ENCODE data around the gene CNNM2. TPM values are rescaled to one million over a fixed set of nuclear protein-coding genes. Genes with fewer than 3 reads are reported as not detected.

Gene CNNM2
- total RNA-seq, 1 donor from 2014 or later, result 2.2 TPM

DNA sequence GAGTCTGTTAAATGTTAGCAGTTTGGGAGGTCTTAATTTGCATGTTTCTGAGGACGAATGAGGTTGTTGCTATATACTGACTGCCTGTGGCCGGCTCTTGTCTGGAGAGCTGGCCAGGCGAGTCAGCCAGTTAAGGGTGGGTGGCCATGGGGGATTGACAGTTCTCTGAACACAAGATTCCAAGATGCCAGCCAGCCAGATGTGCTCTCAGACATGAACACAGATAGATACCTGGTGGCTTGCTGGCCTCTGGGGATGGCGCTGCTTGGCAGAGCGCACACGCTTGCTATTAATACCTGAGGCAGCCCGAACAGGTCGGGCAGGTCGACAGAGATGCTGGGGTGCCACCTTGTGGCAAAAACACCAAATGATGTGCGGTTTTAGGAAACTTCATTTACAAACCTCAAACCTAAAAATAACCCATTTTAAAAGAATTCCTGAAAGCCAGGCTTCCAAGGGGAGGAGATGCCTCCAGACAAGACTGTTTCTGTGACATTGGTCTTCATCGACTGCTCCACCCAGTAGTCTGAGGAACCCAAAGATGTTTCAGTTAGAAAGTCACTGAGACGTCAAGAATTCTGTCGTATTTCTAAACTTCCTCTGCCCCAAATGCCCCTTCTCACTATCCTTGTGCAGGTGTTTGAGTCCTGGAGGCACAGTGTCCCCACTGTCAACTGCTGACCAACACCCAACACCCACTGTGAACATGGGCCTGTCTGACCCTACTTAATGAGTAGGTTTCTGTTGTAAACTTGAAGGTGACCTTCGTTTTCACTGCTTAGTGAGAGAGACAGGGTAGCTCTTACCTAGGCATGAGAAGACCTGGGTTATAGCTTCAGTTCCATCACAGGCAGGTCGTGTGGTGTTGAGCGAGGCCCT lies 151.6 kb downstream of the CNNM2 start:
- DNase-seq (ENCODE audit: low read depth, low spot score), result no peak

DNA sequence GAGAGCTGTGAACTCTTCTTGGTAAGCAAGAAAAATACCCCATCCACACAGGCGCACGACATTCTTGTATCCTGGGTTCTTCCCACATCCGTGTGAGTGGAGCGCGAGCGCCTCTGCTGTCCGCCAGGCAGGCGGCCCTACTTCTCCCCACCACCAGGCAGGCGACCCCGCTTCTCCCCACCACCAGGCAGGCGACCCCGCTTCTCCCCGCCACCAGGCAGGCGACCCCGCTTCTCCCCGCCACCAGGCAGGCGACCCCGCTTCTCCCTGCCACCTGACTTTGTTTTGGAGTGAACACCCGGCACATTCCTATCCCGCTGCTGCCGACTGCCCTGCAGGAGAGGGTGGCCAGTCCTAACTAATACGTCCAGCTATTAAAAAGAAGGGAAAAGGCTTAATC lies 154.2 kb downstream of the CNNM2 start:
- DNase-seq (ENCODE audit: low read depth, low spot score), result no peak

DNA sequence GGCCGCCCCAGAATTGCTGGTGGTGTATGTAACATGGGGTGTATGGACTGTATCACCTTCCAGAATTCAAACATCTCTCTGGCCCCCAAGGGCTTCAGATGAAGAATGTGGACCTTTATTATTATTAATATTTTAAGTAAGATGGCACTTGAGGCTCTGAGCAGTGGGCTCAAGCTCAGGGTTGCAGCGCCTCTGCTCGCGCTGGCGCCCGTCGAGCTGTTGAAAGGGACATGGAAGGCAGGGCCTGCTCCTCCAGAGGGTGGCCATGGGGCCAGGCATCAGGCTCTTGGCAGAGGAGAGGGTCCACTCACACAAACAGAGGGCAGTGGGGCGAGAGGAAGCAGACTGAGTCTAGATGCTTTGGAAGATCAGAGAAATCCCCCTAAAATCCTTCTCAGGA lies 154.8 kb downstream of the CNNM2 start:
- no peak for DNase-seq (ENCODE audit: low read depth, low spot score)

DNA sequence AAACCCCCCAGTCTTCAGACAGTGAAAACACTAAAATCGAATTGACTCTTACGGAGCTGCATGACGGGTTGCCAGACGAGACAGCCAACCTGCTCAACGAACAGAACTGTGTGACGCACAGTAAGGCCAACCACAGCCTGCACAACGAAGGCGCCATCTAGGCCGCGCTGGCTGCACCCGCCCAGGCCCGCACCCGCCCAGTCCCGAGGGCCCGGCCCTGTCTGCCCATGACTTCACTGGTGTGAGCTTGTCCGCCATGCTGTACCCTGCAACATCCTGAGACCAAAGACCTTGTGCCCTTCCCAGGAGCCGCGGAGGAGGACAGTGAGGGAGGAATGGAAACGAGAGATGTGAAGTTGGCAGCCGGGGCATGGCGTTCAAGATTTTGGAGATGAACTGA lies 158.9 kb downstream of the CNNM2 start:
- no peak for DNase-seq (ENCODE audit: low read depth, low spot score)

DNA sequence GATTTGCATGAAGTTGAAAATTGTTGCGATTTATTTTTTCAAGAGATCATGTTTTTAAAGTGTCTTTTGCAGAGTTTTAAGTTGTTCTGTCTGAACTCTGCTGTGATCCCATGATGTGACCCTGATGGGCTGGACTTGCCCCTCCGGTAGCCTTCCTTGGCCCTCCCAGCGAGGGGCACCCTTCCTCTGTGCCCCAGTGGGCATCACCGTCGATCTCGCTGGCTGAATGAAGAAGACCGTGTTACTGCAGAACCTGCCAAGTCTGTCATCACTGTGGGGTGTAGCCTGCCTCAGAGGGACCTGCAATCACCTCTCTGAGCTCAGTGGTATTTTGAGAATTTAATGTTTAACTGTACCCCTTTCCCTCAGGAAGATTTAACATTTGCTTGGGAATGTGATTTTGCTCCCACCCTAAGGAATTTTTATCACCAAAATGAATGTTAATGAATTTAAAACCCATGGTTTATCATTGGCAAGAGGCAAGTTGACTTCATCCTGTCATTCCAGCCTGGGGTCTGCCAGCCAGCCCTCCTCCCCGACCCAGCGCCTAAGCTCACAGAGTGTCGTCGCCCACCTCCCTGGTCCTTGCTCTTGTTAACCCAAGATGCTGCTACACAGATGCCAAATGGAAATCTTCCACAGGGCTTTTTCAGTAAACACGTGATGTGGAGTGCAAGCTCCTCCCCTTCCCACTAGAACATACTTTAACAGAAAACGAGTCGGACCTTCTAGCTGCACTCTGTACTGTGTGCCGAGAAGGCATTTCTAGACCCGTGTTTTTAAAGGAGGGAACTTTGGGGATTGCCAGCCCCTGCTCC lies 159.6 kb downstream of the CNNM2 start:
- no peak for DNase-seq (ENCODE audit: low read depth, low spot score)

DNA sequence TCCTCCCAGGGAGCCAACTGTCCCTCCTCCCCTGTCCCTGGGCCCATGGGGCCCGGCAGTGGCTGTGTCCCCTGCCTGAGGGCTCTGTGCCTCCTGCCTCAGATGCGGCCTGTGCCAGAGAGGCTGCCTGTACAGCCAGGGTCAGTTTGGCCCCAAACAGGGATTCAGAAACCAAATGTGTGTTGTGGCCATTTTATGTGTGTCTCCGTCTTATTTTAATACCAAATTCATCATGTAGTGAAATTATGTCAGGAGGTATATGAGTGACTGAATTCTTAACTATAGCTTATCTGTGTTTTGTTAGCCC lies 160.2 kb downstream of the CNNM2 start:
- no peak for DNase-seq (ENCODE audit: low read depth, low spot score)

DNA sequence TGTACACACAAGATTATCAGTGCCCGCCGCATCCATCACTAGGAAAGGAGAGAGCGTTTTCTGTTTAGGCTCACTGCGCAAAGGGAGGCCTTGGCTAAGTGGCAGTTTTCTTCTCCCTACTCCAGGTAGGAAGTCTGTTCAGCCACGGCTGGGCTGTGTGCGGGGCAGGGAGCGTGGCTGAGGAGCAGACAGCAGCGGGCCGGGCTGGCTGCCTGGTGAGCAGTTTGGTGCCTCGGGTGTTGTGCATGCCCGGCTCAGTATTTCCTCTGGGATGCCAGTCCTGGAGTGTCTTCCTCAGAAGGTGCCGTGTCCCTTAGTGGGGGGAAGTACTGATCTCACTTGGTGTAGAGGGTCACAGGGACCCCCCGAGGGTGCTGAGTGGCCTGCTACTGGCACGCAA lies 160.6 kb downstream of the CNNM2 start:
- DNase-seq (ENCODE audit: low read depth, low spot score), result no peak

DNA sequence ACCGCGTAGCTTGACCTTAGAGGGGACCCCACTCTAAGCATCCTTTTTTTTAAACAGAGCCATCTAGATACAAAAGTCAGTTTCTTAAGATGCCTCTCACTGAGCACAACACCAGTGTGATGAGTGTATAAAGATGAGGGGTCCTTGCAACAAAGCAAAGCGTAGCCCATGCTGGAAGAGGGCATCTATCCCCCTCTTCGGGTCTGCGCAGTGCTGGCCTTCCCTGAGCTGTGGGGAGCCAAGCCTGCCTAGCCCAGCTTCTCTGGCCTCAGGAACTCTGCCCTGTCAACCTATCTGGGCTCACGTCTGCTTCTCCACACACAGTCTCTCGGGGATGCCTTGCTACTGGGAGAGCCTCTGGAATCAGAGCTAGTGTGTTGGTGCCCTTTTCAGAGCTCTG lies 161.0 kb downstream of the CNNM2 start:
- DNase-seq (ENCODE audit: low read depth, low spot score), result no peak

DNA sequence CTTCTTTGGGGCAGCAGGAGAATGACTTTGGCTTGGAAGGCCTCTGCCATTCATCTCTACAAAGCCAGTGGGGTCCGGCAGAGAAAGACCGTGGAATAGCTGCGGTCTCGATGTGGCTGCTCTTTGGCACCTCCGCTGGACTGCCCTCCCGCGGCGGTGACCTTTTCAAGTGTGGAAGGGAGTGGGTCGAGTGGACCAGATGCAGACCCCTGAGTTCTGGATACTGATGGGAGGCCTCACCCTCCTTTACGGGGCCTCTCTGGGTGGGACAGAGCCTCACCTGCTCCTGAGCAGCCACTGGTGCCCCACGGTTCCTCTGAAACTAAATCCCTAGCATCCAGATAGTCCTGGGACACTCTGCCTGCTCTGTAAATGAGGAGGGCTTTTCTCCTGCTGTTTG lies 161.9 kb downstream of the CNNM2 start:
- no peak for DNase-seq (ENCODE audit: low read depth, low spot score)

DNA sequence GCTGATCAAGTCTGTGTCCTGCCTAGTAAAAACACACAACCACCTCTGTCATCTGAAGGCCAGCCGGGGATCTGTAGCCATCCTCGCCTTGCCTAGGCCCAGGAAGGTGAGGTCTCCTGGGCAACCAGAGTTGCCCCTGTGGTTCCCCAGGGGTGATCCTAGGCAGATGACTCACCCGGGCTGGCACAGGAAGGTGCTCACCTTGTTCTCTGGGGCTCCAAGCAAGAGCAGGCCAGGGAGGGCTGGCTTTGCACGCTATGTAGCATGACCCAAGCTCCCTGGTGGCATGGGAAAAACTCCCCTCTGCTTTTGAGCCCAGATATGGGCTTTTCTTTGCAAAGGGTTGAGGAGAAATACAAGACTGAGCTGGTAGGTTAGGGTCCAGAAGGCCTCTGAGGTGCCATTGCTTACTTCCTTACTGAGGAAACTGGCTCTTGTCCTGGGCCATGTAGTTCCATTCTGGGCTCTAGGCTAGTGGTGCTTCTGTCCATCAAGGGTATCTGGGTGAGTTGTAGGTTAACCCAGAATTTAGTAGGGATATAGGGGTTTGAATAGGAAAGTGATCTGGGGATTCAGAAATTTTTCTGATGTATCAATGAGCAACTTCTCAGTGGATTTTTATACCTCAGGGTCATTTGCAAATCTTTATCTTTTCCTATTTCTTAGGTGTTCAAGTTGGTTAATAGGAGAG lies 162.9 kb downstream of the CNNM2 start:
- no peak for DNase-seq (ENCODE audit: low read depth, low spot score)

DNA sequence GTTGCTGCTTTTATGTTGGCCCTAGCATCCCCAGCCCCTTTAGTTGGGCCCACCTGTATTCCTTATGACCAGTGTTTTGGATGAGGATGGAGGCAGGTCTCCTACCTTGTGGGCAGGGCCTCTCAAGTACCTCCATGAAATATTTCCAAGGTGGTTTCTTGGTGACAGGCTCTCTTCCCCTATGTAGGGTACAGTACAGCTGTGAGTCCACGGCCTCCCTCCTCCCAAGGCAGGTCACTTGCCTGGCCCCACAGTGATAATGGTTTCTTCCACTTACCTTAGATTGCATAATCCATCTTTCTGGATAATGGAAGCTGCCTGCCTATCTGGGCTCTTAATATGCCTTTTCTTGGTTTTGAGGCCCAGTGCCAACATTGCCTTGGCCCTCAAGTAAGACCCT lies 164.6 kb downstream of the CNNM2 start:
- no peak for DNase-seq (ENCODE audit: low read depth, low spot score)

DNA sequence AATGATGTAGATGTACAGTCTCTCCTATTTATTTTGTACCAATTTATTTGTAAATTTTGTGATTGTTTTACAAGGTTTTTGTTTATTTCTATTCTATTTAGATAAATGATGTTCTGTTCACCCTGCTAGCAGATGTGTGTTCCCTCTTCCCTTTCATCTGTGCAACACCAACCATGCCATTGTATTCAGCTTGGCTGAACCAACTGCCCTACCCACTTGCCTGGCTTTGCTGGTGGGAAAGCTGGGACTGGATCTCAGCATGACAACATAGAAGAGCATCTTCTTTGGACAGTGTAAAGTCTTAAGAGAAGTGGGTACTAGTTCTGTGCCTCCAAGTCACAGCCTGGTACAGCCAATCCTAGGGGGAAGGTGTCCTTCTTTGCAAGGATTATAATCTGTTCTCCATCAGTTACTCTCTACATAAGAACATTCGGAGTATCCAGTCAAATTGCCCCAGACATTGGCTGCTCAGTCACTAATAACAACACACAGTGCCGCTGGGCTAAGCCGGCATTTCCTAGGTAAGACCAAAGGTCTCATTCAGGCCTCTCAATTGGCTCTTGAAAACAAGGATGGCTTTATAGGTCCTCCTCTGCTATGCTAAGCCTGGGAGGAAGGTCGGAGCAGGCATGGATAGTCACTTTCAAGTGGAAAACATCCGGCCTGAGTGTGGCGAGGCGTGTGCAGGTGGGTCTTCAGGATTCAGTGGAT lies 165.3 kb downstream of the CNNM2 start:
- DNase-seq (ENCODE audit: low read depth, low spot score), result no peak

DNA sequence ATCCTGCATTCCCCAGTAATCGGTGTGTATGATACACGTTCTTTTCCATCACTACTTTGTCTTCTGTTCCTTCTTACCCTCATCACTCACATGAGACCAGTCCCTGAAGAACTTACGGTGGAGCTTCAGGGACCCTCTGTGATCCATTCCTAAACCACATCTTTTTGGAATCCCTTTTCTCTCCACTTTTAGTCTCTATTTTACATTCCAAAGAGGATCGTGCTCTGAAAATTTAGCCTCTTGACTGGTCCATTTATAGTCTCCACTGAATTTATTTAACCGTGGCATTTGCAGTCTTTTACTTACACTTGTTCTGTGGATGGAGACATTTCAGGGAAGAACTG lies 165.9 kb downstream of the CNNM2 start:
- DNase-seq (ENCODE audit: low read depth, low spot score), result no peak

DNA sequence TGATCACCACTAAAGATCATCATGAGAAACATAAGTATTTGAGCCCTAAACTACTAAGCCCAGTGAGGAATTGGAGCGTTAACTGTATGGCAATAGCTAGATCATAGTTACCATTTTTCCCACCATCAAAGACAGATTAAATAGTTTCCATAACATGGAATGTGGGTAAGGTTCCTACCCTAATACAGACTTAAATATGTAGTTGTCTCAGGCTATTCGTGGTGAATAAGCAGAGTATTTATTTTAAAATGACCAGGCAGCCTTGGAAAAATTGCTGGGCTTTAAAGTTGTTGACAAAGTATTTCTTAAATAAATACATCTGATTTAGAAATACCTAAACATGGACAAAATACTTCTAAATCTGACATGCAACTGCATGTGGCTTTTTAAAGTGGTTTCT lies 168.2 kb downstream of the CNNM2 start:
- DNase-seq (ENCODE audit: low read depth, low spot score), result no peak

DNA sequence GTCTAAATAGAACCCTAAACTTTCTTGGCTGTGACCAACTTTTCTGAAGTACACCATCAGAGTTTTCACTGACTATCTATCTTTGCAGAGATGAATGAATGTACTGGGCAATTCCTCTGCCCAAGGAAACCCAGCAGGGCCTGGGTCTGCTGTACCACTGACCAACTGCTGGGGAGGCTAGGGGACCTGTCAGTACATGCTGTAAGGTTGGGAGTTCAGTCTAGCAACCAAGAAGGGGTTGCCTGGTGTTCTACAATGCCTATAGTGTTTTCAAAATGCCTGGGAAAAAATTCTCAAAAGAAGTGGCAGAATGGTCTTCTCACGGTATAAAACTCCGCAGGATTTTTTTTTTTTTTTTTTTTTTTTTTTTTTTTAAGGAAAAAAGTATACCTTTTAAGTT lies 168.7 kb downstream of the CNNM2 start:
- DNase-seq (ENCODE audit: low read depth, low spot score), result no peak

DNA sequence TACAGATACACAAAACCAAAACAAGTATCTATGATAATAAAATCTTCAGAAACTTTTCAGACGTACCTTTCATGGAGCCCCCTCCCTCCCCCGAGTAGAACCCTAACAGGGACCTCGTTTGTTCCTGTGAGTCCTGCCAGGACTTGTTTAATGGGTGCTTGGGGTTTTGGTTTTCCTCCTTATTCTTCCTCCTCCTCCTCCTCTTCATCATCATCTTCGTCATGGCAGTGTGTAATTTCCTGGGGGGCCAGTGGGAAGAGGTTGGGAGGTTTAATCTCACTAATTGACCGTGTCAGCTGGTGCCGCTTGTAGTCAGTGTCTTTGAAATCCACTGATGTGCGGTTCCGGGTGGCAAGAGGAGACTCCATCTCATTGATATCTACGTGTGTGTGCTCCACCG lies 171.4 kb downstream of the CNNM2 start:
- DNase-seq (ENCODE audit: low read depth, low spot score), result no peak

DNA sequence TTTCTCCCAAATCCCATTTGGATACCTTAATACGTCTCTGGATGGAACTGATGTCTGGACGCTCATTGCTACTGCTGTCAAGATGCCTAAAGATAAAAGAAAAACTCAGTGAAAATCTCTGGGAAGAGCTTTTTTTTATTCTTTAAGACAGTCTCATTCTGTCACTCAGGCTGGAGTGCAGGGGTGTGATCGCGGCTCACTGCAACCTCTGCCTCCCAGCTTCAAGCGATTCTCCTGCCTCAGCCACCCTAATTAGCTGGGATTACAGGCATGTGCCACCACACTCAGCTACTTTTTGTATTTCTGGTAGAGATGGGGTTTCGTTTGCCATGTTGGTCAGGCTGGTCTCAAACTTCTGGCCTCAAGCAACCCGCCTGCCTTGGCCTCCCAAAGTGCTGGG lies 172.8 kb downstream of the CNNM2 start:
- DNase-seq (ENCODE audit: low read depth, low spot score), result no peak

DNA sequence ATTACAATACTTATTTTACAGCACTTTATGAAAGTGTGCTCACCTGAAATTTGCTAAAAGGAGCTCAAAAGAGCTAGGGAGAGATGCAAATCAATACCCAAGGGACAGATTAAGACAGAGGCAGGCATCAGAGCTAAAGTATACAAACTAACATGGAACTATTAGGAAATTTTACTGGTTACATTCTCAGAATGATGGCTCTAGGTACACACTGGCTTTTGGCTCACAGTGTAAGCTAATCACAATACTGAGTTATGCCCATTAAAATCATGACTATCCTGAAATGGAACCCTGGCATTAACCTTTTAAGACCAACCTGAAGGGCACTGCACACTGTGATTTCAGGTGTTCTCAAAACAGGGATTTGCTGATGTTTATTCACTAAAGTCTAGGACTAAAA lies 176.9 kb downstream of the CNNM2 start:
- DNase-seq (ENCODE audit: low read depth, low spot score), result no peak

DNA sequence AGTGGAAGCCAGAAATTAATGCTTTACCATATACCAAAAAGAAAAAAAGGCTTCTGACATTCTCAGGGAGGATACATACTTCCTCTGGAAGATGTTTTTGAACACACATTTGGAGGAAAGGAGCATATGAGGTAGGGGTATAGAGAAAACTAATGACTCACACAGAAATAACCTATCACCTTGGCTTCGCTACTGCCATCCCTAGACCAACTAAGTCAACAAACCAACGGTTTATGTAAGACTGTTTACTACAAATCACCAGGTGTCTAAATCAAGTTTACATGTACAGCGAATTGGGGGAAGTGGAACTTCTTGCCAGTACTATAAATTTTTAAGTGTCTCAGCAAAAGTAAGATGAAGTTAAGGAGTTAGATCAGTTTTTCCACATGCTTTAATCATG lies 178.0 kb downstream of the CNNM2 start:
- DNase-seq (ENCODE audit: low read depth, low spot score), result no peak

DNA sequence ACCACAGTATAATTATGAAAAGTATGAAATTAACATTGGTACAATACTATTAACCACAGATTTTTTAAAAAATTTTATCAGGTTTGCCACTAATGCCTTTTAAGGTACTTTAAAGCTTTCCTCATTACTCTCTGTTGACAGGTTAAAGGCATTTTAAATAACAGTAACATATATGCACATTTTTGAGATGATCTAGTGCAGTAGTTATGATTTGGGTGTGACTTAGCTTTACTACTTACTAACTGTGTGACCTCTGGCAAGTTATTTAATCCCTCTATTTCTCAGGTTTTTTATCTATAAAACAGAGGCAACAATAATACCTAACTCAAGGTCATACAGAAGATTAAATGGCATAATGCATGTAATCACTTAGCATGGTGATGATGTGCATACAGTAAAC lies 180.1 kb downstream of the CNNM2 start:
- no peak for DNase-seq (ENCODE audit: low read depth, low spot score)

DNA sequence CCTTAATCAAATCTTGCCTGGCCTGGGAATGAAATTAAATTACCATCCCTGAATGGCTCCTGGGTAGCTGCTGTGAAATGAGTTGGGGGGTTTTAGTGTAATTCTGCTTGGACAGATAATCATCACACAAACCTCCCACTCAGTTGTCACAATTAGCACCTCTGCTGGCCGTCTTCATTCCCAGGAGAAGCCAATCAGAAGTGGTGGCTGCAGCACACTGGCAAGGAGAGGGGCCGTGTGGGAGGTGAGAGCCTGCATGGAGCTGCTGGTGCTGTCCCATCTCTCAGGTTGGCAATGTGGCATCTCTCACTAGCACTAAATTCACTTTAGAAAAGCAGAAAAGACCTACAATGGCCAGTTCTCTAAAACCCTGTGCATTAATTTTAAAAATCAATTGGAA lies 182.5 kb downstream of the CNNM2 start:
- DNase-seq (ENCODE audit: low read depth, low spot score), result no peak

DNA sequence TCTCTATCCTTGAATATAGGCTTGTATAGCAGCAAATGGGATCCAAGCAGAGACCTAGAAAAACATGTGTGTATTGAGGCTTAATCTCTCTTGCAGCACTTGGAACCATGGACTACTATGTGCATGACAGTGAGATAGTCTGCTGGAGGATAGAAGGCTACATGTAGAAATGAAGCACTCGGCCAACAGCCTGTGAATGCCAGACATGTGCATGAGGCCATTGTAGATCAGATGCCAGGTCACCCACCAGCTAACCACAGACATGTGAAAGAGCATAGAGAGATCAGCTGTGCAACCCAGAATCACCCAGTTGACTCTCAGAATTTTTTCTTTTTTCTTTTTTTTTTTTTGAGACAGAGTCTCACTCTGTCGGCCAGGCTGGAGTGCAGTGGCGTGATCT lies 184.1 kb downstream of the CNNM2 start:
- no peak for DNase-seq (ENCODE audit: low read depth, low spot score)
